Stimulated activated CD8-positive, alpha-beta memory T cell treated with anti-CD3 and anti-CD28 coated beads, Interleukin-15, amount 100 ng/mL, for 48 hours (primary cell): ENCODE measurements around the gene SOX12.
"Not testable (repeated sequence)": the region's sequence is repeated elsewhere in the genome, so short reads cannot be mapped to it uniquely, and the experiment has no call there.

ENCODE experiments used
- DNase-seq, 2 donors: peaks; one replicate each; pipeline ENCODE4 v3.0.0-alpha.2; 2020; ENCODE audit warnings: low read depth in 2 of 2

SOX12 gene

DNA sequence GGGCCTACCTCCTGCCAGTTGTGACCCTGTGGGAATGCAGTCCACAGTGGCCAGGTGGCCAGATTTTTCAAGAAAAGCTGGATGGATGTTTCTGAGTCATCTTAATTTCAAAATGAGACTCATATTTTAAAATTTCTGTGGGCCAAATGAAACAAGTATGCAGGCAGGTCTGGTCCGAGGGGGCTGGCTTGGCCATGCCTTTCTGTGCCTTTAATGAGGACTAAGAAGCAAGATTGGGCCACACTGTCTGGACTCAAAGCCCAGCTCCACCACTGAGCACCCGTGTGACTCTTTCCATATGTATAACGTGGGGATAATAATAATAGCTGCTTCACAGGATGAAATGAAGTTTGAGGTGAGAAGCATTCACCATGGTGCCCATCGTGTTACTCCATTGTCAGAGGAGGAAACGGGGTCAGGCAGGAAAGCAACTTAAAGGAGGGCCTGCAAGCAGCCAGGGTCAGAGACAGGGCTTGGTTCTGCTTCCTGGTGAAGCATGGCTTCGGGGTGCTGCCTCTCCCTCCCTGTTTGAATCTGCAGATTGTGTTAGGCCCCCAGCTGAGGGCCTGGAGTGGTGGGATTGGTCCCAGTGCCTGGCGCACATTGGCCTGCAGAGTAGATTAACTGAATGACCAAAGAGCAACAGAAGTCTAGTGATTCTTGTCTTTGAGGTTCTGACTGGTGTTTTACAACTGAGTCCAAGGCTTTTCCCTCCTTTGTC lies 3.8 kb downstream of the SOX12 start:
- no peak for DNase-seq

GRCh38 chr20:329851-330232 lies 4.5 kb downstream of the SOX12 start:
- no peak for DNase-seq

DNA sequence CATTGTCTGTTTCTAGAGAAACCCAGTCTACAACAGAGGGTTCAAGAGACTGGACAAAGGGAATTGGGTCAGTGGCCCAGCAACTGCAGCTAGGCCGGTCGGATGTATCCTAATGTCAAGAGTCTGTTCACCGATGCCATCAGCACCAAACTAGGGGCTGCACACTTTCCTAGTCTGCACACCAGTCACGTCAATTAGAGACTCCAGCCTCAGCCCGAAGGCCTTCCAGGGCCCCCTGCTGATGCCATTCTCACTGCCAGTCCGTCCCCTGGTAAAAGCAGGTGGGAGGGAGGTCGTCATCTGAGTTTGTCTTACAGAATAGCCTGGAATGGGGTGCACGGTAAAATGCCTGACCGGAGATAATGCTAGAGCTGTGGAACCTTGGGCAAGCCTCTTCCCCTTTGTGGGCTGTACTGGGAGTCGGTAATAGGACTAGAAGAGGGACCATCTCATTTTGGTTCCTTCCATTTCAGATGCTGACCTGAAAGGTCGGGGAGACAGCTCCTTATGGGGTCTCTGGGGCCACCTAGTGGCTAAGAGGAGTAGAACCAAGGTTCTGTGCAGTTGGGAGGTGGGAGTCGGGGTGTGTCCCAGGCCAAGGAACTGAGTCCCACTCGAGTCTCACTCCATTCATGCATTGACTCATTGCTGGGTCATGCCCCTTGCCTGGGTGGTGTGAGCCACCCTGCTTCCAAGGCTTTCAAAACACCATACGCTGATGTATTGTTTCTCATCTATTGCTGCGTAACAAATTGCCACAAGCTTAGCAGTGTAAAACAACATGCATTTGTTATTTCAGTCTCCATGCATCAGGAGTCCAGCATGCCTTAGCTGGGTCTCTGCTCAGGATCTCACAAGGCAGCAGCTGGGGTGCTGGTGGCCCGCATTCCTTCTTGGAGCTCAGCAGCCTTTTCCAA lies 5.1 kb downstream of the SOX12 start:
- DNase-seq: no peak

DNA sequence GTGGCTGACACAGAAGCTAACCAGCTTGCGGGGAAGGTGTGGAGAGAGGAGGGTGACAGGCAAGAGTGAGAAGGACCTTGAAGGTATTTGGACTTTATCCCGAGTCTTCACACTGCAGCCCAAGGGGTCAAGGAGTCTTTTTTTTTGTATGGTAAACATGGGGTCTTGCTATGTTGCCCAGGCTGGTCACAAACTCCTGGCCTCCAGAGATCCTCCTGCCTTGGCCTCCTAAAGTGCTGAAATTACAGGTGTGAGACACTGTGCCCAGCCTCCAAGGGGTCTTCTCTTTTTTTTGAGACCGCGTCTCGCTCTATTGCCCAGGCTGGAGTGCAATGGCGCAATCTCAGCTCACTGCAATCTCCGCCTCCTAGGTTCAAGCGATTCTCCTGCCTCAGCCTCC lies 9.2 kb downstream of the SOX12 start:
- no peak for DNase-seq

DNA sequence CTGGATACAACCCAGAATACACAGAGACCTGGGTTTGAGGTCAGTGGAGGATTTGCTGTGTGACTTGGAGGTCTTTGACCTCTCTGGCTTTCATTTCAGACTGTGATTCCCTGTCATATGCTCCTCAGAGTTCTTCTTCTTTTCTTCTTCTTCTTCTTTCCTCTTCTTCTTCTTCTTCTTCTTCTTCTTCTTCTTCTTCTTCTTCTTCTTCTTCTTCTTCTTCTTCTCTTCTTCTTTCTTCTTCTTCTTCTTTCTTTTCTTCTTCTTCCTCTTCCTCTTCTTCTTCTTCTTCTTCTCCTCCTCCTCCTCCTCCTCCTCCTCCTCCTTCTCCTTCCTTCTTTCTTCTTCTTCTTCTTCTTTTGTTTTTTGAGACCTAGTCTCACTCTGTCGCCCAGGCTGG lies 10.7 kb downstream of the SOX12 start:
- not testable (repeated sequence) for DNase-seq

GRCh38 chr20:341682-342081 lies 16.3 kb downstream of the SOX12 start:
- peak in 1 of 2 donors; percentile 61 for DNase-seq

- no peak for DNase-seq
Observed at GRCh38 chr20:343107-343506, 17.8 kb downstream of the SOX12 start.

- DNase-seq: no peak
Observed at GRCh38 chr20:346033-346639, 20.8 kb downstream of the SOX12 start.

DNA sequence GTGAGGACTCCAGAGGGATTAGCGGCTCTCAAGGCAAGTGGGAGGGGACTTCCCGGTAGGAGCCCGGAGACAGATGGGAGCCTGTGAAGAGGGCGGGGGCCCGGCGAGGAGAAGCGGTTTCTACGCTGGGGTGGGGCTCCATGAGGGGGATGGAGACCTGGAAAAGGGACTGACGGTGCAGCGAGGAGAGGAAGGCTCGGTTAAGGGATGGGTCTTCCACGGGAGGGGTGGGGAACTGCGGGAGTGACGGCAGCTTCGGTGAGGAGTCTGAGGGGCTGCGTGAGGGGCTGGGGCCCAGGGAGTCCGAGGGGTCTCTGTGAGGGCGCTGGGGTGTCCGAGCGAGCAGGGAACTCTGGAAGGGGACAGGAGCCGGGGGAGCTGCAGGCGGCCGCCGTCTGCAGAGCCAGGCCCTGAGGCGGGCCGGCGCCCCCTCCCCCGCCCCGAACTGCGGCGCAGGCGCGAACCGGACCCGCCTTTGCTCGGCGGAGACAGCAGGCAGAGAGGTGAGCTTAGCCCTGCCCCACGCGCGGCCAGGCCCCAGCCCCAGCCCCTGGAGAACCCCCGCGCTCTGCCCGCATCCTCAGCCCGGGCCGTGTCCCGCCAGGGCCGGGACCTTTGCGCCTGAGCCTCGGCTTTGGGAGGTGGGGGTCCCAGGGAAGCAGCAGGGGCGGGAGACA lies 21.4 kb downstream of the SOX12 start, which contains the start of gene NRSN2:
TSS of gene NRSN2 (plus strand) at position 472 of the 677 bp plus-strand sequence. CDS start 2,533 bp downstream, outside the sequence.
- no peak for DNase-seq

DNA sequence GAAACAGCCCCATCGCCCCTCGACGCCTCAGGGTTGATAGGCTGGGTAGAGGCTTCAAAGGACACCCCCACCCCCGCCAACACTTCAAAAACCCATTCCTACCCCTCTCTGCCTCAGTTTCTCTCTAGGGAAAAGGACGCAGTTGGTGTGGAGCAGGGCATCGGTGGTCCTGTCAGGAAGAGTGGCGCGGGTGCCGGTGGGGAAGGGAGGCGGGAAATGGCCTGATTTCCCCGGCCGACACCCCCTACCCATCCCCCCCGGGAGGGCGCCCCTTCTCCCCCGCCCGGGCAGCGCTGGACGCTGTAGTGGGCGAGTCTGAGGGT lies 21.9 kb downstream of the SOX12 start:
- no peak for DNase-seq

GRCh38 chr20:347640-348484 lies 22.5 kb downstream of the SOX12 start:
- peak; percentile 69 to 74 for DNase-seq

- DNase-seq: no peak
Observed at GRCh38 chr20:348972-349841, 23.9 kb downstream of the SOX12 start.

DNA sequence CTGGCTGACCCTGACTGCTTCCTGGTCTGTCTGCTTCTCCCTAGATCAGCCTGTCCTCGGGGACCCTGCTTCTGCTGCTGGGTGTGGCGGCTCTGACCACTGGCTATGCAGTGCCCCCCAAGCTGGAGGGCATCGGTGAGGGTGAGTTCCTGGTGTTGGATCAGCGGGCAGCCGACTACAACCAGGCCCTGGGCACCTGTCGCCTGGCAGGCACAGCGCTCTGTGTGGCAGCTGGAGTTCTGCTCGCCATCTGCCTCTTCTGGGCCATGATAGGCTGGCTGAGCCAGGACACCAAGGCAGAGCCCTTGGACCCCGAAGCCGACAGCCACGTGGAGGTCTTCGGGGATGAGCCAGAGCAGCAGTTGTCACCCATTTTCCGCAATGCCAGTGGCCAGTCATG lies 27.8 kb downstream of the SOX12 start:
- DNase-seq: no peak

- DNase-seq: peak; percentile 52 to 64
Observed at GRCh38 chr20:354298-354977, 29.1 kb downstream of the SOX12 start.

- DNase-seq: not testable (repeated sequence)
Observed at GRCh38 chr20:356154-356553, 30.8 kb downstream of the SOX12 start.

DNA sequence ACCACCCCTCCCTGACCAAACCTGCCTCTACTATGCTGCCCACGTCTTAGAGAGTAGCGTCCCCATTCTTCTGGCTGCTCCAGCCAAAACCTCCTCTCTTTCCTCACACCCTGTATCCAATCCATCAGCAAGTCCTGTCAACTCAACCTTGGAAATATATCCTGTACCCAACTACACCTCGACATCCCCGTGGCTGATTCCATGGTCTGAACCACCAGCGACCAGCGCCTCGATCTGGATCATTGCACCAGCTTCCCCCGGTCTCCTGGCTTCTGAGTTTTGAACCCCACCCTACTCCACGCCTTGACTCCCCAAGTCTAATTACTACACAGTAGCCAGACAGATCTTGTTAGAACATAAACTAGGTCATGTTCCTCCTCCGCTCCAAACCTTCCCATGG lies 31.4 kb downstream of the SOX12 start:
- DNase-seq: no peak

- no peak for DNase-seq
Observed at GRCh38 chr20:358891-359555, 33.7 kb downstream of the SOX12 start.

- no peak for DNase-seq
Observed at GRCh38 chr20:361561-361960, 36.2 kb downstream of the SOX12 start.
